H1 (cell line): ENCODE results near the gene GGT5. TPM values are rescaled to one million over a fixed set of nuclear protein-coding genes. Genes with fewer than 3 reads are reported as not detected.

Experiments
- MAFK ChIP-seq: IDR thresholded peaks from 2 replicates; pipeline ENCODE4 v1.6.1; 2012; ENCODE audit warnings: low read depth, mild to moderate bottlenecking, improper control_type of control experiment, low read length
- POU5F1 ChIP-seq: IDR thresholded peaks from 2 replicates; pipeline ENCODE4 v1.6.1; 2011; ENCODE audit warnings: low read depth, mild to moderate bottlenecking, low read length, moderate library complexity
- SP4 ChIP-seq: IDR thresholded peaks from 2 replicates; pipeline ENCODE4 v1.6.1; 2012; ENCODE audit warnings: low read length, inconsistent platforms
- TAF7 ChIP-seq: optimal IDR thresholded peaks from 2 replicates; pipeline ENCODE3; 2011; ENCODE audit warnings: low read depth, mild to moderate bottlenecking, inconsistent platforms, low read length, moderate library complexity, borderline replicate concordance
- polyA plus RNA-seq, 7 experiments: library from polyadenylated mRNA; depleted of rRNA in 3 of 7; stranded (reverse) in 5 of 7; unstranded in 2 of 7; fragments of >200 nt in 5 of 7; fragments of 200-250 nt in 2 of 7; gene quantifications; 1 replicate in 5 of 7; 2 replicates in 1 of 7; 4 replicates in 1 of 7; pipeline versions ENCODE4 v1.2.1 to v1.2.3, GENCODE V29; 2011 to 2013; ENCODE audit warnings: missing spikeins in 2 of 7, mixed read lengths in 2 of 7
- total RNA-seq: library from RNA; stranded (reverse); fragmentation: NEBNext Ultra II Directional; extraction: Animal tissue kit (Norgen Biotek cat#: 25700); gene quantifications from 2 replicates; pipeline ENCODE4 v1.2.1, GENCODE V29; 2021

The GGT5 gene
- total and polyA plus RNA-seq, 2 of the 8 experiments (the other 6 are each of a cell fraction or from before 2014, with no cell fraction given) = 0.05 TPM; not detected in 1

GRCh38 chr22:24224468-24224867 is 20.4 kb downstream of the GGT5 start (continued):
- TF ChIP-seq SP4 (no peak), TAF7 (no peak), POU5F1 (no peak), MAFK (no peak)
